Peyer's patch (tissue), 4 donors: ENCODE data around the gene NCR3LG1.

Experiments used
- POLR2A ChIP-seq, 2 donors: fragments of 450-650 bp; IDR thresholded peaks; one replicate each; pipeline ENCODE4 v1.5.1; 2017; ENCODE audit warnings: antibody characterized with exemption in 2 of 2, mild to moderate bottlenecking in 2 of 2, moderate library complexity in 2 of 2
- TF ChIP-seq, protein P1 (sequence below), 6 experiments: fragments of 450-650 bp in 4 of 6; fragments of 200-600 bp in 2 of 6; sonication (generic) in 1 of 6; IDR thresholded peaks; one replicate each; pipeline ENCODE4 v1.5.1; 2017 to 2019; ENCODE audit warnings: antibody characterized with exemption in 6 of 6, mild to moderate bottlenecking in 3 of 6, moderate library complexity in 1 of 6

DNA sequence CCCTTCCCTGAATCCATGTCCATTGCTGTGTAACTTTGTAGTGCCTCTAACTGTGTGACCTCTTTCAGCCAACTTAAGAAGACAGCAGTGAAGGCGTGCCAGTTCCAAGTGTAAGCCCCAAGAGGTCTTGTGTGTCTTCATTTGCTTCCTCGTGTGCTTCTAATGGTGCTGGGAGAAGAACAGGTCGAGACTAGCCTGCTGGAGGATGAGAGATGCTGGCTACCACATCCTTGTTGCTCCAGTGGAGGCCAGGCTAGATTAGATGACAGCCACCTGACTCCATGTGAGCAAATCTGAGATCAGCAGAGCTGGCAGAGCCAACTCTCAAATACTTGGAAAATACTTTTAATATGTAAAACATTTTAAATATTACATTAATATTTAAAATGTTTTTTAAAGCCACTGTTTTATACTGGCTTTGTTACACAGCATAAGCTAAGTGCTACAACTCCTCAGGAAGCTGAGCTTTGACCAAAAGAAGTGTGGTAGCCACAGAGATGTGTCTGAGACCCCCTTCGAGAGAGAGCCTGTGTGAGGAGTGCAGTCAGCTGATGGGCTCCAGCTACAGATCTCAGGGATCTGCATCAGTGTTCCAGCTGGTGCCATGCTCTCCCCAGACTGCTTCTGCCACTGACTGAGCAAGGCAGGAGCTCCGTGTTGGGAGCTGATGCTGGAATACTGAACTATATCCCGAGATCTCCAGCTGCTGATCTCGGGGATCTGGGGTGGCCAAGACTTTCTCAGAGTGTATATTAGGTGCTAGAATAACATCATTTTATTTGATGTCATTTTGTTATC, 28.0 kb downstream of the NCR3LG1 start:
- TF ChIP-seq, protein P1, sequence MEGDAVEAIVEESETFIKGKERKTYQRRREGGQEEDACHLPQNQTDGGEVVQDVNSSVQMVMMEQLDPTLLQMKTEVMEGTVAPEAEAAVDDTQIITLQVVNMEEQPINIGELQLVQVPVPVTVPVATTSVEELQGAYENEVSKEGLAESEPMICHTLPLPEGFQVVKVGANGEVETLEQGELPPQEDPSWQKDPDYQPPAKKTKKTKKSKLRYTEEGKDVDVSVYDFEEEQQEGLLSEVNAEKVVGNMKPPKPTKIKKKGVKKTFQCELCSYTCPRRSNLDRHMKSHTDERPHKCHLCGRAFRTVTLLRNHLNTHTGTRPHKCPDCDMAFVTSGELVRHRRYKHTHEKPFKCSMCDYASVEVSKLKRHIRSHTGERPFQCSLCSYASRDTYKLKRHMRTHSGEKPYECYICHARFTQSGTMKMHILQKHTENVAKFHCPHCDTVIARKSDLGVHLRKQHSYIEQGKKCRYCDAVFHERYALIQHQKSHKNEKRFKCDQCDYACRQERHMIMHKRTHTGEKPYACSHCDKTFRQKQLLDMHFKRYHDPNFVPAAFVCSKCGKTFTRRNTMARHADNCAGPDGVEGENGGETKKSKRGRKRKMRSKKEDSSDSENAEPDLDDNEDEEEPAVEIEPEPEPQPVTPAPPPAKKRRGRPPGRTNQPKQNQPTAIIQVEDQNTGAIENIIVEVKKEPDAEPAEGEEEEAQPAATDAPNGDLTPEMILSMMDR (IDR thresholded peaks at IDR 0.05): no peak
- no peak for TF ChIP-seq POLR2A (IDR thresholded peaks at IDR 0.05)
